DMS153 (cell line): ENCODE data around the gene TRABD2B.

Experiments used
- DNase-seq: peaks from one replicate; lab custom pipeline; 2025; lab: John Stamatoyannopoulos, UW

The TRABD2B gene

GRCh38 chr1:47992720-47993415, 4.3 kb downstream of the TRABD2B start:
- no peak for DNase-seq

DNA sequence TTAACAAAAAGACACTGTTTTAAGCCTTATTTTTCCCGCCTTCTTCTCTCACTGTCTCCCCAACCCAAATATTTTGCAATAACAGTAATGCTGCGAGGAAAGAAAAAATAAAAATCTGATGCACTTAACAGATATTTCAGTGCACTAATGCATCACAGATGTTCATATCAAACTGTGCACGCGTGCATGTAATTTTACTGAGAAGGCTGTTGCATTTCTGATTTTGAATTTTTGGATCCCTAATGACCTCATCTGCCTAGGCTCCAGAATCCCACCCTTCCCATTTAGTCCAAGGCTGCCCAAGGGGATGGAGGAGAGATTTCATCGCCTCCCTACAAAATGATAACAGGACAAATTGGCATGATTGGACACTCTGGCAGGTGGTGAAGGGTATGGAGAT, 5.5 kb downstream of the TRABD2B start:
- DNase-seq = no peak

DNA sequence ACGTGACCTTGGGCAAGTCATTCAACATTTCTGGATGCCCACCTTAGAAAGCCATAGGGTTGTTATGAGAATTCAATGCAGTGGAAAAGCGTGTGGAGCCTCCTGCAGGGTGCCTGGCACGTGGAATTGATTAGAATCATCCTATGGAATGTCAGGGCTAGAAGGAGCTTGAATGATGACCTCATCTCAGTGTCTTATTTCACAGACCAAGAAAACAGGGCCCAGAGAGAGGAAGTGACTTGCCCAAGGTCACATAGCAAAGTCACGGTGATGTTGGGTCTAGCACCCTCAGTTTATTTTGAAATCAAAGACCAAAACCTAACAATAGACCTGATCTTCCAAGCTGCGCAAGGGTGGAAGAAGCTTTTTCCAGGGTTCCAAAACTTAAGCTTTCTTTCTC, 6.0 kb downstream of the TRABD2B start:
- DNase-seq = no peak

- DNase-seq = no peak
Observed at GRCh38 chr1:47990286-47990685, 6.9 kb downstream of the TRABD2B start.

DNA sequence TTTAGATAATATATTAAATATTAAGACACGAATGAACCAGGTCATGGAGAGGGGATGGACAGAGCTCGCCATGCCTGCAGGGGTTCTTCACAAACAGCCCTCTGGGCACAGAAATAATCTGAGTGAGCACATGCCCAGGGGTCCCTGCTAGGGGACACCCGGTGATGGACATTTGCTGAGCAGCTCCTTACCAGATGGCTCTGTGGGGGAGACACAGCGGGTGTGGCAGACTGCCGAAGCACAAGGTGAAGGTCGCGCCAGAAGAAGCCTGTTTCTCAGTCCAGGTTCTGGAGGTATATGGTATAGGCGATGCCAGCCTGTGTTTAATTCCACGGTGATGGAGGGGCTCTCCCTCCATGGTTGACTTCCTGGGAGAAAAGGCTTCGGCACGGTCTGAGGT, 9.6 kb downstream of the TRABD2B start:
- DNase-seq = no peak

- DNase-seq = no peak
Observed at GRCh38 chr1:47986761-47987200, 10.4 kb downstream of the TRABD2B start.

- DNase-seq = no peak
Observed at GRCh38 chr1:47985018-47985417, 12.2 kb downstream of the TRABD2B start.

- no peak for DNase-seq
Observed at GRCh38 chr1:47984175-47984789, 12.9 kb downstream of the TRABD2B start.

- no peak for DNase-seq
Observed at GRCh38 chr1:47983691-47984090, 13.5 kb downstream of the TRABD2B start.

DNA sequence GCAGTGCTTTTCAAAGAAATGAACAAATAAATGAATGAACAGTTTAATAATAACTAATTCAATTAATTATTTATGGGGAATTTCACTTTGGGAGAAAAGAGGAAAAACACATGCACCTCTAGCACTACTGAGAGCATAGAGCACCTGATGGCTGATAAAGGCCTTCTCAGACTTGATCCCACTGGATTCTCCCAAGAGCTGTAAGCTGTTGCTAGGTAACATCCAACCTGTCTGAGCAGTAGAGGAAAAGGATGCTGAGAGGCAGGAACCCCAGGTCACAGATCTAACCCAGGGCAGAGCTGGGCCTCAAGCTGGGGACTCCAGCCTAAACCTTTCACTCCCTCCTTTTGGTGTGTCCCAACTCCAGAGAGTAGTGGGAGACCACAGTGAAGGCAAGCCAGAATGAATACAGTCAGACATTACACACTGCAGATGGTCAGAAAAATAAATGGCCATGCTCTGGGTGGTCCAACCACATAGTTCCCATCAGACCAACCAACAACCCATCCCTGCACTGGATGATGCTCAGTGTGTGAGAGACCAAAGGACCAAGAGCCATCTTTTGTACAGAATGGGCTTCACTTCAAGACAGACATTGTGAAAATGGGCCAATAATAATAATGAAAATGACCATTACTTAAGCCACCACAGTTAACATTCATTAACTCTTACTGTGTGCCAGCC, 15.4 kb downstream of the TRABD2B start:
- no peak for DNase-seq

DNA sequence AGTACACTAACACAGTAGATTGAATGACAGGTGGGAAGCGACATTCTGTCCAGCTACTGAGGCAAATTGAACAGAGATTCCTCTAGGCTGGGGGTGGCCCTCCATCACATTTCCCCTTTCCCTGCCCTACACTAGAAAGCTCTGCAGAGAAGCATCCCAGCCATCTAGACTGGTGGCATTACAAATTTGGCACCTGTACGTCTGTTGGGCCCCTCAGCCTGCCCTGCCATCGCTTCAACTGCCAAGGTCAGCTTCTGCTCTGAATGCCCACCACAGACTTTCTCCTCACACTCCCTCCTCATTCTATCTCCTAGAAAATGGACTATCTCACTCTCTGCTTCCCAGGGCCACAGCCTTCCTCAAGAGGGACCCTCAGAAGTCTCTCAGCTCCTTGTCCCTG, 16.7 kb downstream of the TRABD2B start:
- DNase-seq = no peak

DNA sequence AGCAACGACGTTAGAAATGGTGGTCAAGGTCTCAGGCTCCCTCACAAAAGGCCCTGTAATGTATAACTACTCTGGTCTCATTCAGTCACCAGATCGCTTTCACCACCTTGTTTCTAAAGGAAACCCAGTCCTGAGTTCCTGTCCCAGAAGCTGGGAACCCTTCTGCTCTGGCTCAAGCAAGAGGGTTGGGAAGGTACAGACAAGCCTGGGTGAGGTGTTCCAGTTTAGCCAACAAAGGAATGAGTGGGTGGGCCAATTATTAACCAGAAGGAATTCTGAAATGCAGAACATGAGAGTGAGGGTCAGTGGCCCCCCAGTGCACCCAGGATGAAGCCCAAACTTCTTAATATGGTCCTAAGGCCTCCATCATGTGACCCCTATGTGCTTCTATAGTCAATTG, 17.5 kb downstream of the TRABD2B start:
- DNase-seq = no peak

GRCh38 chr1:47978486-47978885, 18.7 kb downstream of the TRABD2B start:
- no peak for DNase-seq

DNA sequence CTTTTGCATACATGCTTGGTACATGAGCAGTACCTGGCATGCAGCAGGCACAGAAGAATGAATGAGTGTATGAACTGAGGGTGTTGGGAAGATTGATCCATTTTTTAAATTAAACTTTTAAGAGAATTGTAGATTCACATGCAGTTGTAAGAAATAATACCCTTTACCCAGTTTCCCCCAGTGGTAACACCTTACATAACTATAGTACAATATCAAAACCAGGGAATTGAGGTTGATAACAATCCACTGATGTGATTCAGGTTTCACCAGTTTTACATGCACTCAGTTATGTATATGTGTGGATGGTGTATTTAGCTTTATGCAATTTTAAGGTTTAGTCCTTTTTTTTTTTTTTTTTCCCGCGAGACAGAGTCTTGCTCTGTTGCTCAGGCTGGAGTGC, 20.5 kb downstream of the TRABD2B start:
- no peak for DNase-seq

GRCh38 chr1:47976267-47976666, 20.9 kb downstream of the TRABD2B start:
- DNase-seq = no peak

GRCh38 chr1:47975302-47975921, 21.8 kb downstream of the TRABD2B start:
- no peak for DNase-seq

- DNase-seq = no peak
Observed at GRCh38 chr1:47972864-47973432, 24.2 kb downstream of the TRABD2B start.

DNA sequence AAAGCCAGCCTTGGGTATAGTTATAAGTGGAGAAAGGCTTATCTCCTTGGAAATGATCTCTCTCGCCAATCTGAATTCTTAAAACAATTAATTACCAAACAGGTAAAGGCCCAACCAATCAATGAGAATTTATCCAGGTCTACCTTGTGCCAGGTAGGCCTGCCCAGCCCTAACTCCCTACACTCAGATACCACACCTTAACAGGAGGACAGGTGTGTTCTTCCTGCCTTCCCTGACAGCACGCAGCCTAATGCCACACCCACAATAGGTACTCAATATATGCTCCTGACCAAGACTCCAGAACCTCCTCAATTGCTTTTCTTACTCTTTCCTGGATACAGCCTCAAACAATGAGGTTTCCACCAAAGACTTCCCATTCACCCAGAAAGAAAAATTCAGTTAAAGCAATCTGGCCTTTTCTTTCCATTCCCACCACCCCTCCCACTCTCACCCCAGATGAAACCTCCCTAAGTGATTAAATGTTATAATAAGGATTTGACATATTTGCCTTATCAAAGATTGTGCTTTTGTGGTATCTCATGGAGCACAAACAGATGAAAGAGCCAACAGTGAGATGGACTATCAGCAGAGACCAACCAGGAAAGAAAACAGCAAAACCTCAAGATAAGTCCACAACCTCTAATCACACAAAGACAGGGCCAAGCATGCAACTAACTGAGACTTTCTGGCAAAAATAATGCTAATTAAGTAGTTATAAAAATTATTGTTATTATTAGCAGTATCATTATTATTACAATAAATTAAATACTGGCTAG, 25.6 kb downstream of the TRABD2B start:
- DNase-seq = no peak

- DNase-seq = no peak
Observed at GRCh38 chr1:47970882-47971281, 26.3 kb downstream of the TRABD2B start.

DNA sequence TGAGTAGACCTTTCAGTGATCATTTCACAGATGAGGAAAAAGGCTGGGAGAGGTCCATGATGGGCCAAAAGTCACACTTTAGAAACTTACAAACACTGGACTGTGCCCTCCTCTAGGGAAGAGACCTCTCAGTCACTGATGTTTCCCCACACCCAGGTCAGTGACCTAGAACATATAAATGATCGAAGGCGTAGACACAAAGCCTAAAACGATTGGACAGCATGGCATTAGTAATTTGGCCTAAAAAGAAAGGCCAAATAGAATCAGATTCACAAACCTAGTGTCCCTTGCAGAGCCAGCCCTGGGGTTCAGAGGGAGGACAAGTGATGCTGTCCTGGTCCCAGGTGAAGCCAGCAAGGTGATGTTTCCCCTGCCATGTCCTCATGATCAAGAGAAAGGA, 27.7 kb downstream of the TRABD2B start:
- no peak for DNase-seq

- DNase-seq = no peak
Observed at GRCh38 chr1:47968556-47968888, 28.7 kb downstream of the TRABD2B start.
